Fibroblast of skin of right quadriceps (primary cell): Measurements from ENCODE around the gene TREH.
A peak's percentile ranks its signal among the peaks of the same experiment; 100 is the strongest.

Experiments
- DNase-seq: peaks from one replicate; pipeline ENCODE4 v3.0.0-alpha.2; 2013

The TREH gene

GRCh38 chr11:118645066-118645715 is 34.3 kb downstream of the TREH start:
- DNase-seq: no peak

- DNase-seq: no peak
Observed at GRCh38 chr11:118644496-118644895, 35.0 kb downstream of the TREH start.

- DNase-seq: no peak
Observed at GRCh38 chr11:118643995-118644345, 35.5 kb downstream of the TREH start.

GRCh38 chr11:118643142-118643994 is 36.1 kb downstream of the TREH start:
- no peak for DNase-seq

GRCh38 chr11:118641397-118642019 is 37.9 kb downstream of the TREH start:
- DNase-seq: no peak

- DNase-seq: no peak
Observed at GRCh38 chr11:118640332-118641154, 38.9 kb downstream of the TREH start.

GRCh38 chr11:118639899-118640298 is 39.6 kb downstream of the TREH start:
- no peak for DNase-seq

- no peak for DNase-seq
Observed at GRCh38 chr11:118638726-118639125, 40.7 kb downstream of the TREH start.

- DNase-seq: no peak
Observed at GRCh38 chr11:118636569-118637290, 42.7 kb downstream of the TREH start.

GRCh38 chr11:118635642-118636041 is 43.8 kb downstream of the TREH start:
- no peak for DNase-seq

GRCh38 chr11:118635237-118635591 is 44.2 kb downstream of the TREH start:
- no peak for DNase-seq

GRCh38 chr11:118634431-118635236 is 44.8 kb downstream of the TREH start:
- DNase-seq: peak; percentile 59

- DNase-seq: peak; percentile 48
Observed at GRCh38 chr11:118633979-118634378, 45.5 kb downstream of the TREH start.

GRCh38 chr11:118633319-118633690 is 46.1 kb downstream of the TREH start:
- DNase-seq: no peak

- no peak for DNase-seq
Observed at GRCh38 chr11:118632577-118633318, 46.7 kb downstream of the TREH start.

GRCh38 chr11:118631142-118631909 is 48.1 kb downstream of the TREH start:
- no peak for DNase-seq

- DNase-seq: no peak
Observed at GRCh38 chr11:118629761-118630661, 49.4 kb downstream of the TREH start.

GRCh38 chr11:118628861-118629549 is 50.4 kb downstream of the TREH start:
- DNase-seq: no peak
